Kidney (tissue), 14 donors: Measurements from ENCODE around the gene CEP70. TPM values are rescaled to one million over a fixed set of nuclear protein-coding genes. Genes with fewer than 3 reads are reported as not detected.

ENCODE experiments used
- DNase-seq, 5 donors: peaks; one replicate each; pipeline ENCODE4 v3.0.0-alpha.2; 2013 to 2020
- FAIRE-seq: peaks from 2 replicates; lab custom pipeline; 2012; peaks lifted over from hg19 to GRCh38; lab: Jason Lieb, UNC
- H3K27ac ChIP-seq, 2 donors: one replicate each; pipeline ENCODE4 v1.7.0; 2013; ENCODE audit warnings: low read depth in 2 of 2, low read length in 2 of 2, inconsistent platforms in 1 of 2
- H3K27me3 ChIP-seq: one replicate; pipeline ENCODE4 v1.7.1; 2013; ENCODE audit warnings: low read length, inconsistent platforms; ENCODE audit not compliant: control insufficient read depth, insufficient read depth
- H3K36me3 ChIP-seq, 3 donors: one replicate each; pipeline versions ENCODE4 v1.7.0 to v1.7.1; 2013; ENCODE audit warnings: low read length in 3 of 3, control low read depth in 1 of 3, inconsistent platforms in 1 of 3; ENCODE audit not compliant: insufficient read depth in 3 of 3, control insufficient read depth in 2 of 3
- H3K4me1 ChIP-seq, 3 donors: one replicate each; pipeline versions ENCODE4 v1.7.0 to v1.7.1; 2013; ENCODE audit warnings: low read length in 3 of 3, inconsistent platforms in 1 of 3, low read depth in 1 of 3; ENCODE audit not compliant: control insufficient read depth in 2 of 3, insufficient read depth in 2 of 3
- H3K4me3 ChIP-seq, 3 donors: one replicate each; pipeline versions ENCODE4 v1.7.0 to v1.8.1; 2013; ENCODE audit warnings: low read length in 3 of 3, control low read depth in 1 of 3, inconsistent platforms in 1 of 3
- H3K9ac ChIP-seq, 3 donors: one replicate each; pipeline versions ENCODE4 v1.7.0 to v1.7.1; 2013; ENCODE audit warnings: low read length in 3 of 3, control low read depth in 1 of 3, inconsistent platforms in 1 of 3
- H3K9me3 ChIP-seq, 3 donors: one replicate each; pipeline versions ENCODE4 v1.7.0 to v1.7.1; 2013; ENCODE audit warnings: low read length in 3 of 3, control low read depth in 1 of 3, inconsistent platforms in 1 of 3; ENCODE audit not compliant: control insufficient read depth in 2 of 3, insufficient read depth in 1 of 3
- CTCF ChIP-seq: IDR thresholded peaks from 3 replicates; pipeline ENCODE4 v1.5.1; 2012; ENCODE audit warnings: mild to moderate bottlenecking, moderate library complexity, borderline replicate concordance; ENCODE audit not compliant: insufficient read depth; ENCODE audit errors: extremely low read depth
- intact Hi-C: fragments of 100-400 bp; cut with DNase I; formaldehyde crosslinking; loops from one replicate; pipeline ENCODE4 v1.11.1; 2022
- polyA plus RNA-seq: library from polyadenylated mRNA; stranded (reverse); fragments of 350-450 nt; fragmentation: Illumina TruSeq; extraction: RNeasy Lipid Tissue Mini Kit (QIAGEN cat#74804); gene quantifications from one replicate; pipeline ENCODE4 v1.2.3, GENCODE V29; 2014; ENCODE audit warnings: low read depth, low replicate concordance; ENCODE audit not compliant: insufficient read depth
- total RNA-seq: library from RNA; stranded (reverse); fragmentation: NEBNext Ultra II Directional; extraction: Animal tissue kit (Norgen Biotek cat#: 25700); gene quantifications from one replicate; pipeline ENCODE4 v1.2.1, GENCODE V29; 2021
- donor health status: control.
- donor health status: control.
- donor health status: control.
- donor health status: control.
- donor health status: control.
- donor health status: DM: yes; HTN: yes; CAD: no.
- donor health status: Normal renal cell carcinoma (clear cell type).

CEP70 gene
- total and polyA plus RNA-seq, 2 donors from 2014 or later: 22.6 to 64.3 TPM

GRCh38 chr3:138469874-138470273, 124.2 kb downstream of the CEP70 start:
- peak in 1 of 5 donors; percentile 15 for DNase-seq
- Histone ChIP-seq H3K27ac (no peak overlapping the region), H3K36me3 (no peaks in the 10 kb centered on the region), H3K9me3 (no peaks in the 10 kb centered on the region), H3K9ac (no peak overlapping the region), H3K4me1 (no peaks in the 10 kb centered on the region), H3K4me3 (no peak overlapping the region), H3K27me3 (no peaks in the 10 kb centered on the region)
- TF ChIP-seq CTCF: no peak
- intact Hi-C loops: no loop called here
- FAIRE-seq: no peak

- intact Hi-C loops: no loop called here
- no peaks in the 10 kb centered on the region for H3K9me3 ChIP-seq
- no peak overlapping the region for H3K4me3 ChIP-seq
- no peak overlapping the region for H3K9ac ChIP-seq
- DNase-seq (peak in 3 of 5 donors; percentile 4 to 33 (median 10)), FAIRE-seq (no peak)
- no peak overlapping the region for H3K27ac ChIP-seq
- no peaks in the 10 kb centered on the region for H3K4me1 ChIP-seq
- no peaks in the 10 kb centered on the region for H3K27me3 ChIP-seq
- no peak for TF ChIP-seq CTCF
- H3K36me3 ChIP-seq: no peaks in the 10 kb centered on the region
Measured at GRCh38 chr3:138468886-138469285, 125.2 kb downstream of the CEP70 start.

- Histone ChIP-seq H3K27ac (no peak overlapping the region), H3K9me3 (no peaks in the 10 kb centered on the region), H3K9ac (no peak overlapping the region), H3K27me3 (no peaks in the 10 kb centered on the region), H3K4me1 (no peaks in the 10 kb centered on the region), H3K36me3 (no peaks in the 10 kb centered on the region), H3K4me3 (no peak overlapping the region)
- no peak for TF ChIP-seq CTCF
- DNase-seq (no peak), FAIRE-seq (no peak)
- intact Hi-C loops: no loop called here
Measured at GRCh38 chr3:138468451-138468850, 125.6 kb downstream of the CEP70 start.

- Histone ChIP-seq H3K27me3 (no peaks in the 10 kb centered on the region), H3K4me1 (no peaks in the 10 kb centered on the region), H3K27ac (no peak overlapping the region), H3K9me3 (no peaks in the 10 kb centered on the region), H3K9ac (no peak overlapping the region), H3K36me3 (no peaks in the 10 kb centered on the region), H3K4me3 (no peak overlapping the region)
- FAIRE-seq (no peak), DNase-seq (no peak)
- intact Hi-C loops: no loop called here
- no peak for TF ChIP-seq CTCF
Measured at GRCh38 chr3:138467931-138468330, 126.1 kb downstream of the CEP70 start.
